Heart right ventricle (tissue), 16 donors: ENCODE measurements around the gene GRM7. TPM values are rescaled to one million over a fixed set of nuclear protein-coding genes. Genes with fewer than 3 reads are reported as not detected.

Experiments
- ATAC-seq, 8 donors: fragments of 200-7000 bp; cut with Tn5 transposase; one replicate each; pipeline ENCODE4 v1.9.1; 2020; ENCODE audit warnings: mild to moderate bottlenecking in 8 of 8, moderate library complexity in 8 of 8, moderate number of reproducible peaks in 1 of 8
- DNase-seq, 2 donors: peaks; one replicate each; pipeline ENCODE4 v3.0.0-alpha.2; 2020
- H3K27ac ChIP-seq, 10 donors: fragments of 200-600 bp; sonication (generic) in 2 of 10; one replicate each; pipeline versions ENCODE4 v1.5.0 to v1.8.0; 2020 to 2022; ENCODE audit warnings: mild to moderate bottlenecking in 3 of 10
- H3K27me3 ChIP-seq, 7 donors: fragments of 200-600 bp; one replicate each; pipeline ENCODE4 v1.8.0; 2021 to 2022; ENCODE audit warnings: mild to moderate bottlenecking in 2 of 7
- H3K36me3 ChIP-seq, 9 donors: fragments of 200-600 bp; sonication (generic) in 1 of 9; one replicate each; pipeline versions ENCODE4 v1.5.0 to v1.8.0; 2020 to 2022; ENCODE audit warnings: mild to moderate bottlenecking in 2 of 9
- H3K4me1 ChIP-seq, 9 donors: fragments of 200-600 bp; sonication (generic) in 1 of 9; one replicate each; pipeline versions ENCODE4 v1.5.0 to v1.8.0; 2020 to 2022; ENCODE audit warnings: mild to moderate bottlenecking in 4 of 9
- H3K4me3 ChIP-seq, 10 donors: fragments of 200-600 bp; sonication (generic) in 2 of 10; one replicate each; pipeline versions ENCODE4 v1.5.0 to v1.8.0; 2020 to 2022; ENCODE audit warnings: mild to moderate bottlenecking in 7 of 10, moderate library complexity in 2 of 10
- H3K9me3 ChIP-seq, 11 donors: fragments of 200-600 bp in 10 of 11; sonication (generic) in 2 of 11; one replicate each; pipeline versions ENCODE4 v1.5.0 to v1.8.0; 2013 to 2022; ENCODE audit warnings: mild to moderate bottlenecking in 2 of 11, control low read depth in 1 of 11, moderate library complexity in 1 of 11
- WGBS, 2 donors: extraction: QIAGEN DNeasy Blood & Tissue Kit; methylation state at CpG; one replicate each; pipeline ENCODE4 v1.1.7; 2013; ENCODE audit warnings: inconsistent platforms in 1 of 2; 5-methylcytosine and 5-hydroxymethylcytosine counted together
- intact Hi-C, 10 donors: fragments of 100-400 bp; cut with DNase I; formaldehyde crosslinking; loops; one replicate each; pipeline versions ENCODE4 v1.11.1 to v1.14.2; 2022
- polyA plus RNA-seq, 2 donors: library from polyadenylated mRNA; stranded (reverse); fragments of 200-250 nt; gene quantifications; one replicate each; pipeline ENCODE4 v1.2.3, GENCODE V29; 2013
- total RNA-seq, 10 donors: library from RNA; stranded (reverse); fragmentation: NEBNext Ultra II Directional in 3 of 10; extraction: Animal tissue kit (Norgen Biotek cat#: 25700) in 3 of 10; gene quantifications; one replicate each; pipeline versions ENCODE4 v1.2.1 to v1.2.4, GENCODE V29; 2021 to 2023
- TF ChIP-seq, protein P1 (sequence below), 9 donors: fragments of 200-600 bp; sonication (generic) in 2 of 9; IDR thresholded peaks; one replicate each; pipeline versions ENCODE4 v1.5.0 to v1.8.0; 2021 to 2022; ENCODE audit warnings: antibody characterized with exemption in 9 of 9, mild to moderate bottlenecking in 5 of 9, moderate library complexity in 1 of 9
- donor health status: Arrhythmogenic right ventricular cardiomyopathy.
- donor health status: ischemic (EF 13 %, LVEDD 7.1; RV severe dilation, severe dysfunction).
- donor health status: healthy with polysubstance abuse.
- donor health status: DM: no; HTN: yes; CAD: no.
- donor health status: DM: no; HTN: no; CAD: no.
- donor health status: ischemic (EF 25% LVEDD 6.9; RV normal size, moderate dysfunction).
- donor health status: ischemic (EF 25% LVEDD 5.7; RV mildly dilated, moderate dysfunction).
- donor health status: healthy.
- donor health status: DM: yes; HTN: yes; CAD: no.
- donor health status: Ischemic cardiomyopathy.
- donor health status: ischemic (EF 35%, LVEDD 5.7; RV mildly dilated, moderate dysfunction).
- donor health status: nonischemic (EF 11% LVEDD 7.7; RV severe dilation, severe dysfunction).
- donor health status: DM: yes; HTN: yes; CAD: no.
- donor health status: PGD.
- donor health status: ischemic (EF 29% LVEDD 5.4; RV normal size, mild dysfunction).
- donor health status: nonischemic (EF 23%, LVEDD 6.1; RV moderate dilation, normal function).

The GRM7 gene
- total and polyA plus RNA-seq, 12 donors = not detected

GRCh38 chr3:7574435-7574834 is 713.5 kb downstream of the GRM7 start:
- Histone ChIP-seq H3K9me3 (peaks cover 0 to 29% (median 3%) of the 10 kb centered on the region in 11 donors), H3K4me3 (no peak overlapping the region), H3K27ac (no peak overlapping the region), H3K4me1 (no peaks in the 10 kb centered on the region), H3K36me3 (no peaks in the 10 kb centered on the region), H3K27me3 (no peaks in the 10 kb centered on the region)
- 46 to 56% methylated on average over 5 of the region's 5 CpGs for WGBS, 2 donors
- intact Hi-C loops = no loop called here
- no peak for DNase-seq
- ATAC-seq = peak in 2 of 8 donors; percentile 25 to 27
- TF ChIP-seq, protein P1, sequence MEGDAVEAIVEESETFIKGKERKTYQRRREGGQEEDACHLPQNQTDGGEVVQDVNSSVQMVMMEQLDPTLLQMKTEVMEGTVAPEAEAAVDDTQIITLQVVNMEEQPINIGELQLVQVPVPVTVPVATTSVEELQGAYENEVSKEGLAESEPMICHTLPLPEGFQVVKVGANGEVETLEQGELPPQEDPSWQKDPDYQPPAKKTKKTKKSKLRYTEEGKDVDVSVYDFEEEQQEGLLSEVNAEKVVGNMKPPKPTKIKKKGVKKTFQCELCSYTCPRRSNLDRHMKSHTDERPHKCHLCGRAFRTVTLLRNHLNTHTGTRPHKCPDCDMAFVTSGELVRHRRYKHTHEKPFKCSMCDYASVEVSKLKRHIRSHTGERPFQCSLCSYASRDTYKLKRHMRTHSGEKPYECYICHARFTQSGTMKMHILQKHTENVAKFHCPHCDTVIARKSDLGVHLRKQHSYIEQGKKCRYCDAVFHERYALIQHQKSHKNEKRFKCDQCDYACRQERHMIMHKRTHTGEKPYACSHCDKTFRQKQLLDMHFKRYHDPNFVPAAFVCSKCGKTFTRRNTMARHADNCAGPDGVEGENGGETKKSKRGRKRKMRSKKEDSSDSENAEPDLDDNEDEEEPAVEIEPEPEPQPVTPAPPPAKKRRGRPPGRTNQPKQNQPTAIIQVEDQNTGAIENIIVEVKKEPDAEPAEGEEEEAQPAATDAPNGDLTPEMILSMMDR (IDR thresholded peaks at IDR 0.05) = no peak

DNA sequence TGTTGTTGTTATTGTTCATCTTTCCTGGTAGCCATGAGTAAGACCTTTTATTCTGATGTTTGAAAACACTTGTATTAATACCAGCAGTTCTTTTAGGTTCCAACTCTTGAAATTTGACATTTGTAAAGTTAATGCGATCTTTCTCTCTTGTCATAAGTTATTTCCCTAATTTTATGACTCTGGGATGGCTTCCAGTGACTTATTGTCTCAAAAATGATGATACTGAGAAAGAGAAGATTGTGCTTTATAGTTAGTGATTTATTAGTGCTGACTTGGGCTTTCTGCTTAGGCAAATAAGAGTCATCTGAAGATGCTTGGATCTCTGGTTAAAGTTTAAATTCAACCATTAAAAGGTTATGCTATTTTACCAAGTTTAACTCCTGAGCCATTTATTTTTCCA is 715.2 kb downstream of the GRM7 start:
- 82 to 93% methylated on average over 1 of the region's 1 CpG for WGBS, 2 donors
- Histone ChIP-seq H3K9me3 (peaks cover 0 to 14% (median 0%) of the 10 kb centered on the region in 11 donors), H3K36me3 (no peaks in the 10 kb centered on the region), H3K27ac (no peak overlapping the region), H3K4me1 (no peaks in the 10 kb centered on the region), H3K4me3 (no peak overlapping the region), H3K27me3 (no peaks in the 10 kb centered on the region)
- ATAC-seq = no peak
- TF ChIP-seq, protein P1 (IDR thresholded peaks at IDR 0.05) = no peak
- no peak for DNase-seq
- intact Hi-C loops = no loop called here

DNA sequence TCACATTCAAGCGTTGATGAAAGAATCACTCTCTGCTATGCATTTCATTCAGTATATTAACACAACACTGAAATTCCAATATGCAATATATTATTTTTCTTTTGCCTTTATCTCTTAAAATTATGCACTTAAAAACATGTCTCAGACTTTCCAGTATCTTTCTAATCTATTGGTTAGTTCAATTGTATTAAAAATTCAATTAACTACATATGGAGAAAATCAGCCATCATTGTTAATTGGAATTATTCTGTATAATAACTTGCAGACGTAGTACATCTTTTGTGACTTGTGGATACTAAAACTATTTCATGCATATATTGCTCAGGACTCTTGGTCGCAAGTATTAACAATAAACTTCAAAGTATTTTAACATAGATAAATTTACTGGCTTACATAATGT is 715.6 kb downstream of the GRM7 start:
- WGBS, 2 donors = 91 to 92% methylated on average over 3 of the region's 3 CpGs
- intact Hi-C loops = no loop called here
- Histone ChIP-seq H3K9me3 (peaks cover 0 to 10% (median 0%) of the 10 kb centered on the region in 11 donors), H3K36me3 (no peaks in the 10 kb centered on the region), H3K4me1 (no peaks in the 10 kb centered on the region), H3K27ac (no peak overlapping the region), H3K4me3 (no peak overlapping the region), H3K27me3 (no peaks in the 10 kb centered on the region)
- no peak for ATAC-seq
- TF ChIP-seq, protein P1 (IDR thresholded peaks at IDR 0.05) = no peak
- no peak for DNase-seq

- Histone ChIP-seq H3K4me1 (no peaks in the 10 kb centered on the region), H3K27me3 (no peaks in the 10 kb centered on the region), H3K4me3 (no peak overlapping the region), H3K9me3 (no peaks in the 10 kb centered on the region), H3K27ac (no peak overlapping the region), H3K36me3 (no peaks in the 10 kb centered on the region)
- ATAC-seq = no peak
- TF ChIP-seq, protein P1 (IDR thresholded peaks at IDR 0.05) = no peak
- WGBS, 2 donors = 84 to 96% methylated on average over 1 of the region's 1 CpG
- DNase-seq = no peak
- intact Hi-C loops = no loop called here
These were observed 716.6 kb downstream of the GRM7 start for GRCh38 chr3:7577513-7577912.
